Chondrocyte (in vitro differentiated cells): Measurements from ENCODE around the gene MAPK11. TPM values are rescaled to one million over a fixed set of nuclear protein-coding genes. Genes with fewer than 3 reads are reported as not detected.

ENCODE experiments used
- DNase-seq: peaks from one replicate; pipeline ENCODE4 v3.0.0; 2021; ENCODE audit warnings: mixed read lengths, low spot score
- H3K27ac Mint-ChIP-seq: one replicate; pipeline ENCODE4 v1.8.0; 2021; ENCODE audit warnings: mild to moderate bottlenecking, moderate library complexity, mixed read lengths; ENCODE audit not compliant: unreplicated experiment
- H3K27me3 Mint-ChIP-seq: 2 replicates; pipeline ENCODE4 v1.8.0; 2021; ENCODE audit warnings: low read depth, mixed read lengths
- H3K36me3 Mint-ChIP-seq: 2 replicates; pipeline ENCODE4 v1.8.0; 2021; ENCODE audit warnings: low read depth, mixed read lengths
- H3K4me1 Mint-ChIP-seq: 2 replicates; pipeline ENCODE4 v1.8.0; 2021; ENCODE audit warnings: low read depth, mild to moderate bottlenecking, mixed read lengths
- H3K4me3 Mint-ChIP-seq: one replicate; pipeline ENCODE4 v1.8.0; 2021; ENCODE audit warnings: mild to moderate bottlenecking, moderate library complexity, mixed read lengths; ENCODE audit not compliant: unreplicated experiment
- H3K9me3 Mint-ChIP-seq: 2 replicates; pipeline ENCODE4 v1.8.0; 2021; ENCODE audit warnings: low read depth, mixed read lengths
- total RNA-seq: library from RNA; stranded (reverse); gene quantifications from 3 replicates; pipeline ENCODE4 v1.2.1, GENCODE V29; 2021
- TF ChIP-seq, protein P1 (sequence below): fragments of 200-600 bp; sonication (generic); IDR thresholded peaks from 2 replicates; pipeline ENCODE4 v1.5.0; 2021; ENCODE audit warnings: antibody characterized with exemption, mild to moderate bottlenecking, moderate library complexity

MAPK11 gene
- total RNA-seq, 1 donor from 2014 or later: 19.9 TPM

DNA sequence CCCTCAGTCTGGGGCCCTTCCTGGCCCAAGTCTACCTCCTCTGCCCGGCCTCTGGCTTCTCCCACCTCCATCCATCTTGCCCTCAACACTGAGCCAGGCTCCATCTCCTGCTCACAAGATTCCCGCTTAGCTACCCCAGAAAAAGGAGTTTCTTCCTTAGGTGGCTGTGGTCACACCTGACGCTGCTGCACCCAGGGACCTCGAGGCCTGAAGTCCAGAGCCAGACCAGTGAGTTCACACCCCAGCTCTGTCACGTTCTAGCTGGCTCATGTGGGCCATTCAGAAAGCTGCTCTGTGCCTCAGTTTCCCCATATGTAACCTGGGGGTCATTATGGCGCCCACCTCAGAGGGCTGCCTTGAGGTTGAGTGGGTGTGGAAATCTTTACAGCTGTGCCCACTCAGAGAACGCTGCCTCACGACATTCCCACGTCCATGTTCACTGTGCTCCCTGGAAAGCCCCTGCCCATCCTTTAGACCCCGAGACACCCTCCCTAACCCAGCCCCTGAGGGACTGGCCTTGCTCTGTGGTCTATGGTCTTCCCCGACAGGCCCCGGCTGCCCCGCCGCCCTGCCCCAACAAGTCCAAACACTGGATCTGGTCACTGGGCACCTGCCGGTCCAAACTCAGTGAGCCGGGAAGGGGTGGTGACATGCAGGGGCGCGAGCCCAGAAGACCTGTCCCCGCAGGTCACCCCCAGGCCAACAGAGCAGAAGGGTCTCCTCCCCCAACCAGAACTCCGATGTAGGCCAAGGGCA lies 27.5 kb upstream of the MAPK11 start:
- H3K27me3 Mint-ChIP-seq: no peaks in the 10 kb centered on the region
- no peaks in the 10 kb centered on the region for H3K9me3 Mint-ChIP-seq
- peak overlapping the region; percentile 70 for H3K27ac Mint-ChIP-seq
- DNase-seq: no peak
- H3K4me3 Mint-ChIP-seq: no peak overlapping the region
- peaks cover 73% of the 10 kb centered on the region for H3K4me1 Mint-ChIP-seq
- TF ChIP-seq, protein P1, sequence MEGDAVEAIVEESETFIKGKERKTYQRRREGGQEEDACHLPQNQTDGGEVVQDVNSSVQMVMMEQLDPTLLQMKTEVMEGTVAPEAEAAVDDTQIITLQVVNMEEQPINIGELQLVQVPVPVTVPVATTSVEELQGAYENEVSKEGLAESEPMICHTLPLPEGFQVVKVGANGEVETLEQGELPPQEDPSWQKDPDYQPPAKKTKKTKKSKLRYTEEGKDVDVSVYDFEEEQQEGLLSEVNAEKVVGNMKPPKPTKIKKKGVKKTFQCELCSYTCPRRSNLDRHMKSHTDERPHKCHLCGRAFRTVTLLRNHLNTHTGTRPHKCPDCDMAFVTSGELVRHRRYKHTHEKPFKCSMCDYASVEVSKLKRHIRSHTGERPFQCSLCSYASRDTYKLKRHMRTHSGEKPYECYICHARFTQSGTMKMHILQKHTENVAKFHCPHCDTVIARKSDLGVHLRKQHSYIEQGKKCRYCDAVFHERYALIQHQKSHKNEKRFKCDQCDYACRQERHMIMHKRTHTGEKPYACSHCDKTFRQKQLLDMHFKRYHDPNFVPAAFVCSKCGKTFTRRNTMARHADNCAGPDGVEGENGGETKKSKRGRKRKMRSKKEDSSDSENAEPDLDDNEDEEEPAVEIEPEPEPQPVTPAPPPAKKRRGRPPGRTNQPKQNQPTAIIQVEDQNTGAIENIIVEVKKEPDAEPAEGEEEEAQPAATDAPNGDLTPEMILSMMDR: no peak
- H3K36me3 Mint-ChIP-seq: no peaks in the 10 kb centered on the region

DNA sequence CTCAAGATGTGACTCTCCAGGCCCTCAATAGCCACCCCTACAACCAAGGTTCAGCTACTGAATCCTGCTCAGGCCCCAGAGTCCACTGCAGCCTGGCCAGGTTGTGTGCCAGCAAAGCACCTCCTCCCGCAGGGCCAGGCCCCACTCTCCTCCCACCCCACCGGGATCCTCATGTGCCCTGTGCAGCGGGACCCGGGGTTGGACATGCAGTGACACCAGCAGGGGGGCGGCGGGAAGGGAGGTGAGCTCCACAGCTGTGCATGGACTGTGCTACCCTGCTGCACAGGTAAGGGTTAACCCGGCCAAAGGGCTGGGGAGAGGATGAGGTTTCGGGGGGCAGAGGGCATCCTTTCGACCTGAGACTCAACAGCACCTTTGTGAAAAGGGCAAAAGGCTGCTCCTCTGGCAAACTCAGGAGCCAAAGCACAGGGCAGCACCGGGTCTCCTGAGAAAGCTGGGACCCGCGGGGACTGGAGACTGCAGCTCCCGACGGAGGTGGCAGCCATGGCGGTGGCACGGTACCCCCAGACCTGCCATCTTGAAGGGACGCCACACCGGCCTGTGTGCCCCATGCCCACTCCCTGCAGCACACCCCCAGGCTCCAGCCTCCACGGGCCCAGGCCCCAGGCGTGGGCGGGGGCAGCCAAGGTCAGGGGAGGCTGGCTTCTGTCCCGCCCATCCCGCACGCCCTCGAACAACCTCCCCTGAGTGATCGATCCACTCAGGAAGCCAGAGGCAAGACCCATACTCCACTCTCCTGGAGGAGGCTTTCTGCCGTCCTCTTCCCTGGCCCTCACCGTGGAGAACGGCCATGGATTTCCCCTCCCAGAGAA lies 26.7 kb upstream of the MAPK11 start:
- no peak for DNase-seq
- Mint-ChIP-seq H3K27ac (peak overlapping the region; percentile 70), H3K4me1 (peaks cover 73% of the 10 kb centered on the region), H3K9me3 (no peaks in the 10 kb centered on the region), H3K4me3 (no peak overlapping the region), H3K27me3 (no peaks in the 10 kb centered on the region), H3K36me3 (no peaks in the 10 kb centered on the region)
- TF ChIP-seq, protein P1: no peak

DNA sequence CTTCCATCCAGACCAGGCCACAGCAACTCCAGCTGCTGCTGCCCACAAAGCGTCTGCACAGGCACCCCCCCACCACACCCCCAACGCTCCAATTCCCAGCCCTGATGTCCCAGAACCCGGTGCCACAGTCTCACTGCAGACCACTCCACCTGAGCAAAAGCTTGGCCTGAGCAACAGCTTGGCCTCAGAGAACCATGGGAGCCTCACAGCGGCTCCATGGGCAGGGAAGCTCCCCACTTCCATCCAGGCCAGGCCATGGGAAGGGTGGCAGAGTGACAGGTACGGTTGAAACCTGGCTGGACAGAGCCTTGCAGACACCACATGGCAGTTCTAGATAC lies 24.1 kb upstream of the MAPK11 start:
- TF ChIP-seq, protein P1: no peak
- H3K27me3 Mint-ChIP-seq: no peaks in the 10 kb centered on the region
- no peak overlapping the region for H3K4me3 Mint-ChIP-seq
- no peaks in the 10 kb centered on the region for H3K9me3 Mint-ChIP-seq
- DNase-seq: no peak
- H3K36me3 Mint-ChIP-seq: no peaks in the 10 kb centered on the region
- peaks cover 63% of the 10 kb centered on the region for H3K4me1 Mint-ChIP-seq
- peak overlapping the region; percentile 85 for H3K27ac Mint-ChIP-seq

DNA sequence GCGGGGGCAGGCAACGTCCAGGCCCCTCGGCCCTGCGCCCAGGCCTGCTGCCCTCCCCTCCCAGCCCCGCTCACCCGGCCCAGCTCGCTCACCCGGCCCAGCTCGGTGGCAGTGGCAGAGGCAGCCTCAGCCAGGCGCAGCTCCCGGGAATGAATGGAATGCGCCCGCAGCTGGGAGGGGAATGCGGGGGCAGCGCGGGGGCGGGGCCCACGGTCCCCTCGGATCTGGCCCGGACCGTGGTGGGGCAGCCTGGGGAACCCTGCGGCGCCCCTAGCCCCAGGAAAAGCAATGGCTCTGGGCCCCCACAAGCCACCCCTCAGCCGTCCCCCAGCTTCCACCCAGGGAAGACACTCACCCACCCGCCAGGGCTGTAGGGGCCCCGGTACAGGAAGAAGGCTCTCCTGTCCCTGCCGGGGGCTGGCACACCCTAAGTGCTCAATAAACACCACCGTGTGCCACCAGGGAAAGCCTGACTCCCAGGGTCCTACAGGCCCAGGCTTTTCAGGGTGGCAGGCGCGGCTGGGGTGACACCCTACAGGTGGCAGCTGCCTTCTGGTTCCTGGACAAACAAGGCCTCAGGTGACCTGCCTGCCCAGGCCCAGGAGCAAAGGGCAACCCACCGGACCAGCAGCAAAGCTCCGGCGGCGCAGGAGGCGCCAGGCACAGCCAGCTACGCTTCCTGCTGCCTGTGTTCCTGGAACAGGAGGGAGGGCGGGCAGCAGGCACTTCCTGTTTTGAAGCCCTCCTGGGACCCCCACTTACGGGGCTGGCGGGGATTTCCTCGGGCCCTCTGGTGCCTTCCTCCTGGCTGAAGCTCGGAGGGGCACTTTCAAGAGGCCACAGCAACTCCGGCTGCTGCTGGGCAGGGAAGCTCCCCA lies 23.5 kb upstream of the MAPK11 start:
- Mint-ChIP-seq H3K36me3 (peaks cover 2% of the 10 kb centered on the region), H3K27me3 (no peaks in the 10 kb centered on the region), H3K4me1 (peaks cover 59% of the 10 kb centered on the region), H3K9me3 (no peaks in the 10 kb centered on the region), H3K4me3 (peak overlapping the region; percentile 25), H3K27ac (peak overlapping the region; percentile 85)
- TF ChIP-seq, protein P1: peak; percentile 35
- DNase-seq: no peak
